Hematopoietic multipotent progenitor cell treated with erythropoietin and hydrocortisone succinate and interleukin-3 and kit ligand, for 4 days (in vitro differentiated cells): Measurements from ENCODE around the gene GLS2.

ENCODE experiments used
- DNase-seq: peaks from one replicate; pipeline ENCODE4 v3.0.0-alpha.2; 2015

Gene GLS2

DNA sequence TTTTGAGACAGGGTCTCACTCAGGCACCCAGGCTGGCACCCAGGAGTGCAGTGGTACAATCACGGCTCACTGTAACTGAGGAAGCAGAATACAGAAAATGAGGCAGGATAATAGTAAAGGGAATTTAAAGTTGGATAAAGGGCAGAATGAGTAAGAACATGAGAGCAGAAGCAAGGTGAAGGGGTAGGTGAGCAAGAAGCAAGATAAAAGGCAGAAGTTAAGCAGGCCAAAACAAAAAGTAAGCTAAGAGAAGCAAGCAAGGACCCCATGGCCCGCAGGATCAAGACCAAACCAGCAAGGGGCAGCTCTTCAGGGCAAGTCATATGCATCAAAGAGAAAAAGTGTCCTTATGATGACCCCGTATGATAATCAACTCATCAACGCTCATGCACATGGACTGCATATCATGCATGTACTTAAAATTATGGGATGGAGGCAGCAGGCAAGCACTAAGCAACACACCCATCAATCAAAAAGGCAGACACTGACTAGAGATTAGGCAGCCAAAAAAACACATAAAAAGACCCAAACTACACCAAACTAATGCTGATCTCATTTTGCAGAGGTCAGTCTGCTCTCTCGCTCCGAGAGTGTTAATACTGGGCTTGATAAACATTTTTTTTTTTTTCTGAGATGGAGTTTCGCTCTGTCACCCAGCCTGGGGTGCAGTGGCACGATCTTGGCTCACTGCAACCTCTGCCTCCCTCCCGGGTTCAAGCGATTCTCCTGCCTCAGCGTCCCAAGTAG lies 50.4 kb downstream of the GLS2 start:
- peak; percentile 71 for DNase-seq

GRCh38 chr12:56434828-56435227 lies 53.1 kb downstream of the GLS2 start:
- DNase-seq = no peak

DNA sequence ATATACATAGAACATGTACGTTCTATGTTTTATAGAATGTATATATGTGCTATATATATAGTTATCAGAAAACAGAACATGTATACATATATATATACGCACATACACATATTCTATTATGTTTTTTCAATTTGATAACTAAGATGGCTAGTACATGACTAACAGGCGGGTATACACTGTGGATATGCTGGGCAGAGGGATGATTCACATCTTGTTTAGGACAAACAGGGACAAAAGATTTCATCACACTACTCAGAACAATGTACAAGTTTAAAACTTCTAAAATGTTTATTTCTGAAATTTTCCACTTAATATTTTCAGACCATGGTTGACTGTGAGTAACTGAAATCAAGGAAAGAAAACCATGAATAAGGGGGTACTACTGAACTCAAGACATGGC lies 56.1 kb downstream of the GLS2 start:
- DNase-seq = no peak

GRCh38 chr12:56431288-56431687 lies 56.7 kb downstream of the GLS2 start:
- no peak for DNase-seq

- DNase-seq = no peak
These were observed 62.0 kb downstream of the GLS2 start for GRCh38 chr12:56425940-56426438.

GRCh38 chr12:56425193-56425592 lies 62.8 kb downstream of the GLS2 start:
- DNase-seq = no peak
